H9 (cell line): Measurements from ENCODE around the gene SLC6A8. TPM values are rescaled to one million over a fixed set of nuclear protein-coding genes. Genes with fewer than 3 reads are reported as not detected.

Experiments
- DNase-seq: peaks from one replicate; pipeline ENCODE4 v3.0.0-alpha.2; 2017
- H2AFZ ChIP-seq: one replicate; pipeline ENCODE4 v1.6.1; 2013; ENCODE audit warnings: mild to moderate bottlenecking, low read length, control low read depth, moderate library complexity
- H2AK5ac ChIP-seq: 2 replicates; pipeline ENCODE4 v1.6.1; 2013; ENCODE audit warnings: low read length, control low read depth, mixed read lengths; ENCODE audit not compliant: insufficient read length
- H2BK120ac ChIP-seq: one replicate; pipeline ENCODE4 v1.6.1; 2013; ENCODE audit warnings: low read depth, mild to moderate bottlenecking, low read length, control low read depth, inconsistent platforms; ENCODE audit not compliant: poor library complexity, severe bottlenecking
- H2BK12ac ChIP-seq: 2 replicates; pipeline ENCODE4 v1.6.1; 2013; ENCODE audit warnings: low read length, control low read depth, mixed read lengths, low read depth; ENCODE audit not compliant: insufficient read length
- H2BK15ac ChIP-seq: 2 replicates; pipeline ENCODE4 v1.6.1; 2013; ENCODE audit warnings: low read depth, low read length, control low read depth
- H2BK20ac ChIP-seq: one replicate; pipeline ENCODE4 v1.6.1; 2013; ENCODE audit warnings: low read depth, mild to moderate bottlenecking, low read length, control low read depth, inconsistent platforms; ENCODE audit not compliant: poor library complexity, severe bottlenecking
- H2BK5ac ChIP-seq: 2 replicates; pipeline ENCODE4 v1.6.1; 2013; ENCODE audit warnings: low read length, control low read depth, mixed read lengths; ENCODE audit not compliant: insufficient read length
- H3K14ac ChIP-seq: 2 replicates; pipeline ENCODE4 v1.6.1; 2013; ENCODE audit warnings: low read length, control low read depth; ENCODE audit not compliant: insufficient read depth
- H3K18ac ChIP-seq: 2 replicates; pipeline ENCODE4 v1.6.1; 2013; ENCODE audit warnings: low read depth, mild to moderate bottlenecking, mixed read lengths, low read length, control low read depth; ENCODE audit not compliant: insufficient read length
- H3K23ac ChIP-seq: 2 replicates; pipeline ENCODE4 v1.6.1; 2013; ENCODE audit warnings: low read length, control low read depth, mixed read lengths, low read depth; ENCODE audit not compliant: insufficient read length
- H3K23me2 ChIP-seq: 2 replicates; pipeline ENCODE4 v1.6.1; 2013; ENCODE audit warnings: low read depth, mild to moderate bottlenecking, mixed read lengths, low read length, control low read depth; ENCODE audit not compliant: insufficient read length, poor library complexity, severe bottlenecking
- H3K27ac ChIP-seq: 2 replicates; pipeline ENCODE4 v1.5.1; 2013; ENCODE audit warnings: low read length, control low read depth, mixed read lengths, low read depth; ENCODE audit not compliant: insufficient read length
- H3K27me3 ChIP-seq: 2 replicates; pipeline ENCODE4 v1.6.1; 2013; ENCODE audit warnings: low read length, control low read depth, inconsistent platforms; ENCODE audit not compliant: insufficient read depth
- H3K4ac ChIP-seq: 2 replicates; pipeline ENCODE4 v1.6.1; 2013; ENCODE audit warnings: low read depth, mild to moderate bottlenecking, control low read depth, inconsistent platforms, low read length, moderate library complexity
- H3K4me1 ChIP-seq: 2 replicates; pipeline ENCODE4 v1.6.1; 2013; ENCODE audit warnings: low read length, control low read depth, inconsistent platforms; ENCODE audit not compliant: insufficient read depth
- H3K4me2 ChIP-seq: 2 replicates; pipeline ENCODE4 v1.6.1; 2013; ENCODE audit warnings: low read length, control low read depth, mixed read lengths; ENCODE audit not compliant: insufficient read length, insufficient read depth
- H3K56ac ChIP-seq: 2 replicates; pipeline ENCODE4 v1.6.1; 2013; ENCODE audit warnings: low read depth, mild to moderate bottlenecking, mixed read lengths, low read length, control low read depth; ENCODE audit not compliant: insufficient read length
- H3K79me1 ChIP-seq: 2 replicates; pipeline ENCODE4 v1.6.1; 2013; ENCODE audit warnings: low read depth, mild to moderate bottlenecking, moderate library complexity, low read length, control low read depth, inconsistent platforms; ENCODE audit not compliant: insufficient read depth, poor library complexity, severe bottlenecking
- H3K79me2 ChIP-seq: 2 replicates; pipeline ENCODE4 v1.6.1; 2013; ENCODE audit warnings: low read length, control low read depth, inconsistent platforms; ENCODE audit not compliant: insufficient read depth
- H3K9ac ChIP-seq: 2 replicates; pipeline ENCODE4 v1.6.1; 2013; ENCODE audit warnings: low read length, control low read depth, mixed read lengths; ENCODE audit not compliant: insufficient read length; ENCODE audit errors: extremely low read depth
- H3K9me3 ChIP-seq: one replicate; pipeline ENCODE4 v1.6.1; 2013; ENCODE audit warnings: low read depth, low read length, inconsistent platforms; ENCODE audit not compliant: control insufficient read depth
- H3T11ph ChIP-seq: one replicate; pipeline ENCODE4 v1.6.1; 2013; ENCODE audit warnings: mild to moderate bottlenecking, low read length, control low read depth, inconsistent platforms
- H4K20me1 ChIP-seq: one replicate; pipeline ENCODE4 v1.6.1; 2013; ENCODE audit not compliant: control insufficient read depth, insufficient read length, insufficient read depth
- H4K5ac ChIP-seq: 2 replicates; pipeline ENCODE4 v1.6.1; 2013; ENCODE audit warnings: low read depth, mild to moderate bottlenecking, mixed read lengths, low read length, control low read depth; ENCODE audit not compliant: insufficient read length
- H4K8ac ChIP-seq: replicated peaks from 2 replicates; pipeline ENCODE4 v1.6.1; 2013; ENCODE audit warnings: low read length, control low read depth, mixed read lengths, low read depth; ENCODE audit not compliant: insufficient read length
- H4K91ac ChIP-seq: 2 replicates; pipeline ENCODE4 v1.6.1; 2013; ENCODE audit warnings: low read depth, mild to moderate bottlenecking, moderate library complexity, mixed read lengths, low read length, control low read depth; ENCODE audit not compliant: insufficient read length
- H3K27ac Mint-ChIP-seq, 3 experiments: 2 replicates in 2 of 3; 3 replicates in 1 of 3; pipeline ENCODE4 v1.8.0; 2020 to 2021; ENCODE audit warnings: mixed read lengths in 3 of 3, mild to moderate bottlenecking in 1 of 3, moderate library complexity in 1 of 3
- H3K27me3 Mint-ChIP-seq: 2 replicates; pipeline ENCODE4 v1.8.0; 2021; ENCODE audit warnings: low read depth, mild to moderate bottlenecking, moderate library complexity, mixed read lengths
- H3K36me3 Mint-ChIP-seq, 3 experiments: 2 replicates in 2 of 3; 3 replicates in 1 of 3; pipeline ENCODE4 v1.8.0; 2020 to 2021; ENCODE audit warnings: low read depth in 3 of 3, mixed read lengths in 3 of 3; ENCODE audit not compliant: insufficient read depth in 1 of 3
- H3K4me1 Mint-ChIP-seq, 2 experiments: 2 replicates each; pipeline ENCODE4 v1.8.0; 2020; ENCODE audit warnings: mixed read lengths in 2 of 2
- H3K4me3 Mint-ChIP-seq, 2 experiments: 2 replicates in 1 of 2; 3 replicates in 1 of 2; pipeline ENCODE4 v1.8.0; 2020 to 2021; ENCODE audit warnings: mild to moderate bottlenecking in 2 of 2, mixed read lengths in 2 of 2, moderate library complexity in 1 of 2
- H3K9me3 Mint-ChIP-seq, 2 experiments: 2 replicates in 1 of 2; 3 replicates in 1 of 2; pipeline ENCODE4 v1.8.0; 2020; ENCODE audit warnings: mild to moderate bottlenecking in 2 of 2, mixed read lengths in 2 of 2, moderate library complexity in 1 of 2
- WGBS: extraction: QIAGEN DNeasy Blood & Tissue Kit; methylation state at CpG from one replicate; pipeline ENCODE4 v1.1.7; 2013; ENCODE audit warnings: missing lambda C conversion rate, low lambda C conversion rate, mixed read lengths; ENCODE audit not compliant: insufficient read length; ENCODE audit errors: extremely low coverage; 5-methylcytosine and 5-hydroxymethylcytosine counted together
- total RNA-seq: library from RNA; stranded (reverse); gene quantifications from 2 replicates; pipeline ENCODE4 v1.2.1, GENCODE V29; 2021
- TF ChIP-seq, protein P1 (sequence below): fragments of 200-600 bp; sonication (generic); conservative IDR thresholded peaks from 3 replicates; pipeline ENCODE4 v1.8.0; 2021; ENCODE audit warnings: antibody characterized with exemption, mild to moderate bottlenecking

Gene SLC6A8
- total RNA-seq, 1 experiment from 2014 or later: 229 TPM

DNA sequence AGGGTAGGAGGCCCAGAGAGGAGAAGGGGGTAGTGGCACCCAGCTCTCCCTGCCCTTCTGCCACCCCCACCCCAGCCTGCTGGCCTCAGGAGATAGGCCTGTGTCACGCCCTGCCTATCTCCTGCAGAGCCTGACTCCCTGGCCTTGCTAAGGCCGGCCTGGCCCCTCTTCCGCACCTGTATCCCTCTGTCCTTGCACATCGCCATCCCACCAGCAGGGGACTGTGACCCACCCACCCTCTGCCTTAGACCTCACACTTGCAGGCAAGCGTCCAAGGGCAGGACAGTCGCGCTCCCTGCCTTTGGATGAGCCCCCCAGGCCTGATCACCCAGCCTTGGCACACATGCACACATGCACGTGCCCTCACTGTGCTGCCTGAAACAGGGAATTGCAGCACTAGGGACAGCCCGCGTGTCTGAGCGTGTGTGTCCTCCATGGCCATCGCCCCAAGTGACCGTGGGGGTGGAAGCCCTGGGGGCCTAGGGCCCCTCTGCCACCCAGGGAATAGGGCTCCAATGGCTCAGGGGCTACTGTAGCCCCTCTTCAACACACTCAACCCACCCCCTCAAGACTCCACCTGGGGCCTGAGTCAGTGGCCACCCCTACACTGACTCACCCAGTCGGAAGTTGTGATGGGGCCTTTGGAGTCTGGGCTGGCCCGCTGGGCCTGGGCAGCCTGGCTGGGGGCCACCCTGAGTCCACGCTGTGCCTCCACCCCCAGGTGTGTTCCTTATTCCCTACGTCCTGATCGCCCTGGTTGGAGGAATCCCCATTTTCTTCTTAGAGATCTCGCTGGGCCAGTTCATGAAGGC, 2.1 kb downstream of the SLC6A8 start:
- Histone ChIP-seq H4K91ac (no peak overlapping the region), H3K9ac (no peak overlapping the region), H3K14ac (no peak overlapping the region), H4K5ac (no peak overlapping the region), H3K23me2 (no peaks in the 10 kb centered on the region), H2BK12ac (no peak overlapping the region), H3K4me1 (no peaks in the 10 kb centered on the region; the same call in 1 of the 2 replicates), H3K27me3 (no peaks in the 10 kb centered on the region), H2BK5ac (no peak overlapping the region), H2BK20ac (no peak overlapping the region), H3K4me2 (peak overlapping the region; percentile 54), H2AFZ (no peak overlapping the region), H2AK5ac (no peak overlapping the region), H3K4ac (no peak overlapping the region), H4K8ac (no peak overlapping the region), H3T11ph (no peak overlapping the region), H2BK120ac (no peak overlapping the region), H3K79me2 (no peaks in the 10 kb centered on the region; the same call in 1 of the 2 replicates), H3K9me3 (peaks cover 6% of the 10 kb centered on the region), H3K56ac (no peak overlapping the region), H3K79me1 (no peaks in the 10 kb centered on the region), H3K18ac (no peak overlapping the region), H2BK15ac (no peak overlapping the region), H4K20me1 (peaks cover 5% of the 10 kb centered on the region), H3K23ac (no peak overlapping the region), H3K27ac (no peak overlapping the region)
- no CpG with 5 or more reads among the region's 19 CpGs for WGBS
- peak; percentile 59 for DNase-seq
- H3K27ac Mint-ChIP-seq: no peak overlapping the region
- peak overlapping the region; percentile 65 to 74 for H3K4me3 Mint-ChIP-seq
- H3K36me3 Mint-ChIP-seq: peaks cover 18 to 43% (median 43%) of the 10 kb centered on the region in 3 experiments; a peak in 6 of 7 replicates
- H3K9me3 Mint-ChIP-seq: peaks cover 28 to 55% of the 10 kb centered on the region in 2 experiments
- 0 out of 2 replicates have a peak, but pooled peaks cover 2% of the 10 kb centered on the region for H3K27me3 Mint-ChIP-seq
- peaks cover 9 to 18% of the 10 kb centered on the region in 2 experiments for H3K4me1 Mint-ChIP-seq
- TF ChIP-seq, protein P1, sequence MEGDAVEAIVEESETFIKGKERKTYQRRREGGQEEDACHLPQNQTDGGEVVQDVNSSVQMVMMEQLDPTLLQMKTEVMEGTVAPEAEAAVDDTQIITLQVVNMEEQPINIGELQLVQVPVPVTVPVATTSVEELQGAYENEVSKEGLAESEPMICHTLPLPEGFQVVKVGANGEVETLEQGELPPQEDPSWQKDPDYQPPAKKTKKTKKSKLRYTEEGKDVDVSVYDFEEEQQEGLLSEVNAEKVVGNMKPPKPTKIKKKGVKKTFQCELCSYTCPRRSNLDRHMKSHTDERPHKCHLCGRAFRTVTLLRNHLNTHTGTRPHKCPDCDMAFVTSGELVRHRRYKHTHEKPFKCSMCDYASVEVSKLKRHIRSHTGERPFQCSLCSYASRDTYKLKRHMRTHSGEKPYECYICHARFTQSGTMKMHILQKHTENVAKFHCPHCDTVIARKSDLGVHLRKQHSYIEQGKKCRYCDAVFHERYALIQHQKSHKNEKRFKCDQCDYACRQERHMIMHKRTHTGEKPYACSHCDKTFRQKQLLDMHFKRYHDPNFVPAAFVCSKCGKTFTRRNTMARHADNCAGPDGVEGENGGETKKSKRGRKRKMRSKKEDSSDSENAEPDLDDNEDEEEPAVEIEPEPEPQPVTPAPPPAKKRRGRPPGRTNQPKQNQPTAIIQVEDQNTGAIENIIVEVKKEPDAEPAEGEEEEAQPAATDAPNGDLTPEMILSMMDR: peak; percentile 39; the same call in 2 of the 3 replicates
